Activated T-helper 9 cell treated with anti-CD3 and anti-CD28 coated beads, Interleukin-2, amount 50 U/mL, for 16 hours (primary cell): Measurements from ENCODE around the gene FGFBP1.

ENCODE experiments used
- DNase-seq: peaks from one replicate; pipeline ENCODE4 v3.0.0-alpha.2; 2020; ENCODE audit warnings: low read depth

The FGFBP1 gene

DNA sequence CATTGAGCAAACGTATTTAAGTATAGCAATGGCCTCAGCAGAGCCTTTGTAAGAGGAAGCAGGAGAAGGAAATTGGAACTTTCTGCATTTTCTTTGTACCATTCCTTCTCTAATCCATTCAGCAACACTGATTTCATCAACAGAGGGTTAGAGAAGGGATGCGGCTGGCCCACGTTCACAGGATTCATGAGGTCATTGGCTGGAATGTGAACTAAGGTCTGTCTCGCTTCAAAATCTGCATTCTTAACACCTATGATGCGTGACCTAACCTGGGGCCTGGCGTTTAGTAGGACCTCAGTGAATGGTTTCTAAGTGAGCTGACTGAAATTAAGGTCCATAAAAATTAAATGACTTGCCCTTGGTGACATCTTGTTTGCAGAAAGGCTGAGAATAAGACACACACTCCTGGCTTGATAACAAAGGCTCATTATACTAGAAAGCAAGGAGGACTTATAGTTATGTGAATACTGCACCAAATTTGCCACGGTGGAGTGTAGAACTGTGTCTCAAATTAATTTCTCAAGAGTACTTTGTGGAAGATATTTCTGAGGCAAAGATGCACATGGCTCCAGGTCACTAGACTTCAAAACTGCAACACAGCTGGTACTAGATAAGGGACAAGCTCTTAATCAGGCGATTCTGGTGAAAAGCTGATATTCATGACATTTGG, 25.4 kb downstream of the FGFBP1 start:
- no peak for DNase-seq

DNA sequence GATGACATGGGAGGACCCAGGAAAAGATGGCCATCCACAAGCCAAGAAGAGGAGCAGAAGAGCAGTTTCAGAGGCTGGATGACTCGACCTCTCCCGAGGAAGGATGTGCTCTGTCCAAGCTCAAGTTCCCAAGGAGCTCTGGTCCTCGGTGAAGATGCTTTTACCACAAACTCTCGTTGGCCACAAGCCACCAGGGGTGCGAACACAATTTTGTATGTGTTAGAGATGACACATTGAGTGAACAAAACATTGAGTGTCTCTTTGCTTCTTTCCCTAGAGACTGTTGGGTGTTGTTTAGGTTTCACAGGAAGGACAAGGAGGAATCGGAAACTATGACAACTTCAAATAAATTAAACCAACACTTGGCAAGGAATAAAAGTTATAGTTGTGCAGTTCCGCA, 26.3 kb downstream of the FGFBP1 start:
- DNase-seq: no peak

DNA sequence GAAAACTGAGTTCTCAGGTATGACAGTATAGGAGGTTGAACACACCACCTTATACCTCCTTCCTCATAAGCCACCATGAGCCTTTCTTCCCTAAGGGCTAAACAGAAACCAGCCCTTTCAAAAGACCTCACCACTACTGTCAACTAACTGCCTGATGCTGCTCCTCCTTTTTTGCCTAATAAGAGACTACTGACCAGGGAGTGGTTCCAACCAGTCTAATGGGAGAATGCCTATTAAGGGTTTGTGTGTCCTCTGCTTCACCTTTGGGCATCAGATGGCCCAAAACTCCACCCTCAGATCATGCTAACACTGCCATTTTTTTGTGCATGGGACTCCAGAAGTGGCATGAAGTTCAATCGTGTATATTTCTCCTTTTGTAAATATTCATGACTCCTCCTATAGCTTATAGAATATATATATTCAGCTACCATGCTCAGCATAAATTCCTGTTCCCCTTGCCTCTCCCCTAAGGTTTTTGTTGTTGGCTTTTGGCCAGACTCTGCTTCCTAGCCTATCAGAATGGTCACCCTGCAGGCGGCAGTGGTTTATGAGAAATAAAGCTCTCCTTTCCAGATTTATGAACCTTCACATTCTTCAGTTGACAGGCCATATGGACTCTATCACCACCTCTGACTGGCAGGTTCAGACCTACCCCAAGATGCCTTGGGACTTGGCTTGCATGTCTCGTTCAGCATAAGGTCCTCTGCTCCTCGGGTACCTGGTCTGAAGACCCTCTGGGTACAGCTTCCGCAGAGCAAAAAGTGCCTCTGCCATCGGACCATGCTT, 28.2 kb downstream of the FGFBP1 start:
- no peak for DNase-seq

DNA sequence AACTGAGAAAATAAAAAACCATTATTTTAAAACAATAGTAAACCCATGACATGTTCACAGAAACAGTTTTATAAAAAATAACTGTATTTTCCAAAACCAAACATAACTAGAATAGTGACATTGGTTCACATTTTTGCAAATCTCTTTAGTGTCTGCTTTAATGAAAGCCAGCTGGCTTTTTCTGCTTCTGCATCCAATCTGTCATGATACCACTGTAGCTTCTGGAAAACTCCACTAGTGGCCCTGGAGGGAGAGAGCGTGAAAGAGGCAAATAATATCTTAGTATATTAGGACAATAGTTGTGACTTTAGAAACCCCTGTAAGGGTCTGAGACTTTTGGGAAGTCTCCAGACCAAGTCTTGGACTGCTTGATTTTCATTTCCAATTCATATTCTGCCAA, 31.1 kb downstream of the FGFBP1 start:
- no peak for DNase-seq

DNA sequence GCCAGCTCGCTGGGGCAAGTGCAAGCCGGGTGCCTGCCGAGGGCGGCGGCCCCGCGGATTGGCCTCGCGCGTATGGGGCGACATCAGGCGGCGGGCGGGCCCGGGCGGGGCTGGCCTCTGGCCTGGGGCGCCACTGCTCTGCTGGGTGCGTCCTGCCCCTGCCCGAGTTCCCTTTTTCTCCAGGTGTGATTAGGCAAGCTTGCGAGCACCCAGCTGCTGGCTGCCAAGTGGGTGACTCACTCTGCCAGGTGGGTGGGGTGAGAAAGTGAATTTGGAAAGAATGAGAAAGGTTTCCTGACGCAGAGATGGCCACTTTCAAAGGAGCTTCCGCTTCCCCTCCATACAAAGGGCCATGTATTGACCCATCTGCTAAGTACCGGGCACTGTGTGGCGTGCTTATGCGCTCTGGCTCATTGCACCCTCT, 32.5 kb downstream of the FGFBP1 start:
- DNase-seq: no peak

DNA sequence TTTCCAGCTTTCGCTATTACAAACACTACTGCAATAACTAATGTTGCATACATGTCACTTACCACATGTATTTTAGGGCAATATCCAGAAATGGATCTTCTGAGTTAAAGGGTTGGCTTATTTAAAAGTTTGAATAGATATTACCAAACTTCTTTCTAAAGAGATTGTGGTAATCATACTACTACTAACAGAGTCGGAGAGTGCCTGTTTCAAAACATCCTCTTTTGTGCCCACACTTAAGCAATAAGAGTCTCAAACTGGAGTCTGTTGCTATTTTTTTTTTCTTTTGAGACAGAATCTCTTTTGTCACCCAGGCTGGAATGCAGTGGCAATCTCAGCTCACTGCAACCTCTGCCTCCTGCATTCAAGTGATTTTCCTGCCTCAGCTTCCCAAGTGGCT, 35.8 kb downstream of the FGFBP1 start:
- no peak for DNase-seq

DNA sequence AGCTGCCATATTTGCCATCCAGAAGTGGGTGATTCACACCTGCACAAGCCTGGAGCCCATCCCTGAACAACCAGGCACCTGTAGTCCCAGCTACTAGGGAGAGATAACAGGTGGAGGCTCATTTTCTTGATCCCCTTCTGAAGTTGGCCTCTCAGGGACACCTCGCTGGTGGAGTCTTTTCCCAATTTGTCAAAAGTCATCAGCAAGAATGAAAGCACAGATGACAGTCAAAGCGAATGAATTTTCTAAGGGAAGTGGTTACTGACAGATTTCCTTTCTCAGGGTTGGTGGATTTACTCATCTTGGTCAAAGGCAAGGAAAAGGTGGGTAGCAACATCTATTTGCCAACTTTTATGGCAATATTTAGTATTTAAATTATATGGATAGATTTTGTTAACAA, 36.5 kb downstream of the FGFBP1 start:
- DNase-seq: no peak

DNA sequence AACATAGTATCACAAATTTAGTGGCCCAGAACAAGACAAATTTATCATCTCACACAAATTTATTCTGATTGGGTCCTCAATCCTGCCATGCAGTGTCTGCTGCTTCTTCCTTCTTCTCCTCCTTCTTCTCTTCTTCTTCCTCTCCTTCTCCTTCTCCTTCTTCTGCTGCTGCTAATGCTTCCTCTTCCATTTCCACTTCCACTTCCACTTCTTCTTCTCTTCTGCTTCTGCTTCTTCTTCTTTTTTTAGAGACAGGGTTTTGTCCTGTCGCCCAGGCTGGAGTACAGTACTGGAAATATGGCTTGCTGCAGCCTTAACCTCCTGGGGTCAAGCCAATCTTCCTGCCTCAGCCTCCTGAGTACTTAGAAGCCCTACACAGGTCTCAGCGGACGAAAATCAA, 37.5 kb downstream of the FGFBP1 start:
- no peak for DNase-seq

DNA sequence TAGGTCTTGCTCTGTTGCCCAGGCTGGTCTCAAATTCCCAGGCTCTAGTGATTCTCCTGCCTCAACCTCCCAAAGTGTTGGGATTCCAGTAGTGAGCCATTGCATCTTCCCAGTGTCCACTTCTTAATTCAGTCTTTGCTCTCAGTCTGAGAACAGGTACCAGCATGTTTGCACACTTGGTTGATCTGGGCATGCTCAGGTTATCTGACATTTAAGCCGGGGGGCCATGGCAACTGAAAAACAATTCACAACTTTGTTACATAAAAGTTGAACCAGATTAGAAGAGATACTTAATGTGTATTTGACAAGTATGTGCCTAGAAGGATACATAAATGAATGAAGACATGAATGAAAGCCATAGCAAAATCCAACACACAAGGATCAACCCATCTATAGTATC, 39.0 kb downstream of the FGFBP1 start:
- DNase-seq: no peak

DNA sequence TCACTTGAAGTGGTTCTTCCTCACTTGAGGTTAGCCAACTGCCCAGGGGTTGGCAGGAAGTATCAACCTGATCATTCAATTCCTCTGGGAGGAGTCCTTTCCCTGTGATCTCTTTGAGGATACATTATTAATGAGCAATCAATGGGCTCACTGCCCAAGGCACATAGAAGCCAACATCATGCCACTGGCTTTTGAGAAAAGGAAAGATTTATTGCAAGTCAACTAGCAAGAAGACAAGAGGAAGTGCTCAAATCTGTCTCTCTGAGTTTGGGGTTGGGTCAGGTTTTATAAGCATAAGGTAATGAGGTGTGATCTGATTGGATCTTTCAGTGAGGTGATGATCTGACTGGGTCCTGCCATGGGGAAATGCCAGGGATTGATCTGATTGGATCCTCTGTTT, 39.6 kb downstream of the FGFBP1 start:
- DNase-seq: no peak

DNA sequence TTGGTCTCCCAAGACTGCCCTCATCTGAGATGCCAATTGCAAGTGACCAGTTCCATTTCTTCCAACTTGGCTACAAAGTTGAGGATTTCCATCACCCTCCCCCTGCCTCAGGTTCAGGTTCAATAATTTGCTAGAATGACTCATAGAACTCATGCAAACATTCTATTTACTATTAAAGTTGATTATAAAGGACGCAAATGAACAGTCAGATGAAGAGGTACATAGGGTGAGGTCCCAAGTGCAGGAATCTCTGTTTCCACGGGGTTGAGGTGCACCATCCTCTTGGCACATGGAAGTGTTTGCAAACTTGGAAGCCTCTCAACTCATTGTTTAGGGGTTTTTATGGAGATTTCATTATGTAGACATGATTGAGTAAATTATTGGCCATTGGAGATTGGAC, 41.0 kb downstream of the FGFBP1 start:
- no peak for DNase-seq

DNA sequence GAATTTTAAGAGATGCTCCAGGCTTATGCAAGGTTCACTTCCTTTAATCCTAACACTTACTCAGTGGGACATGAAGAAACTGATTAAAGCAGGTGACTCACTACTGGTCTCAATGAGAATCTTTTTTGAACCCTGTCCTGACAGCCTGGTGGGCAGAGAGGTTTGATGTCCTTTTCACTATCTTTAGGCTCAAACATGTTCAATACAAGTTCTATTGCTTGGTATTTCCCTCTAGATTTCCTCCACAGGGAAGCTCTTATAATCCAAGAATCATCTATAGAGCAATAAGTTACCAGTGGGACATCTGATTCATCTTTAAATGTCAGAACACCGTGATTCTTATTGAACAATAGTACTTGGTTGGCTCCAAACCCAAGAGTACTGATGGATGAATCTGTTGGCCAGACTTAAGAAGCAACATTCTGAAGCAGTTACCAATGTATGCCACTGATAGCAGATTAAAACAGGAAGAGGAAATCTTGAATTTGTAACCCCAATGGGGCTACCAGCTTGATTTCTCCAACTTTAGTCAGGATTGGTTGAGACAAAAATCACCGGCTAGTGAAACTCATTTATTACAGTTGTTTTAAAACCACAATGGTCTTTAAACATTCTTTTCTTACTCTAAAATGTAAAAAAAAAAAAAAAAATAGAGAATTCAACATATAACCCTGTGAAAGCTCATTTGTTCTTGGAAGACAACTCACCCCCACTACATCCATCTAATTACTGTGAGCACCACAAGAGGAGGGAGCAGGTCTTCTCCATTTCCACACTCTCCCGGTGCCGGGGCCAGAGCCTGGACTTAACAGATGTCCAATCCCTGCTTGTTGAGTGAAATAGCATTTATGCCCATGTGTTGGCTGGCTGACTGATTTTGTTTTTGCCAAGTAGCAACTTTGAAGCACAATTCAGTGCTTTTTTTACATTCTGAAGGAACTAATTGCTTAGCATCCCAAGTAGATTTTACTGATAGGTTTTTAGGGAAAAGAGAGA, 43.3 kb downstream of the FGFBP1 start:
- no peak for DNase-seq

DNA sequence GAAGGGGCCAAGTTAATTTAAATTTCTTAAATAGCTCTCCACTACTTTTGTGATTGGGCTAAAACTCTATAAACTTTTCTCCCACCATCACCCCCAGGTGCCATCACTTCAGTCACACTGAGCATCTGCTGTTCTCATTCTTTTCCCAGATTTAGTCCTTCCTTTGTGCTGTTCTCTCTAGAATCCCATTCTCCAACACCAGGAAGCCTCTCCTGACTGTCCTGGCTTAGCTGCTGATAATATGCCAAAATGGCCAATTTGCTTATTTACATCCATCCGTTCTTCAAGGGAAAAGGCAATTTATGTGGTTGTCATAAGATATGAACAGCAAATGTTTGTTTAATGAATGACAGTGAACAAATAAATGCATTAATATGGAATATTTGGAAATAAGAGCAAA, 44.1 kb downstream of the FGFBP1 start:
- no peak for DNase-seq

DNA sequence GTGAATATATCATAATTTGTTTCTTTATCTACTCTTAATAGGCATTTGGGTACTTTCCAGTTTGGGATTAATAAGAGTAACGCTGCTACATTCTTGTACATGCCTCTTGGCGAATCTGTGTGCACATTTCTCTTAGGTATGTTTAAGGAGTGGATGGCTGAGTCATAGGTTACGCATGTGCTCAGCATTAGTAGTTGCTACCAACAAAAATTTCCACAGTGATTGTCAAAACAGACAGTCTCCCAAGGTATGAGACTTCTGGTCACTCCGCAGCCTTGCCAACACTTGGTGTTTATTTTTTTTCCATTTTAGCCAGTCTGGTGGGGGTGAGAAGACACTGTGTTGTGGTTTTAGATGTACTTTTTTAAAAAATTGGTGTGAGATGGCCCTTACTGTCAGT, 44.6 kb downstream of the FGFBP1 start:
- DNase-seq: no peak

DNA sequence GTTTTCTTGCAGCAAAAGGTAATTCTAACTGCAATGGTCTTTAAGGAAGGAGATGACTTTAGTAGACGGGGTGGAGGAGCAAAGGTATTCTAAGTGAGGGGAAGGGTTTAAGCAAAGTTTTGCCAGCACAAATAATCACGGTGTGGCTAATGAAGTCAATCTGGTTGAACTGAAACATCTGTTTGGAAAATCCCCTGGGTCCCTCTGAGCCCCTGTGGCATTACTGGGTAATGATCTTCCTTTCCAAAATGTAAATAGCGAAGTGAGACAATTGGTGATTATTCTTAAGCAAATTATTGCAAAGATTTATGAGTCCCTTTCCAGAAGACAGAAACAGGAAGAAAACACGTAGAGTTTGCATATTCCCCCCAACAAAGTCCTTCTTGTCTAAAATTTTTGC, 47.2 kb downstream of the FGFBP1 start:
- no peak for DNase-seq

DNA sequence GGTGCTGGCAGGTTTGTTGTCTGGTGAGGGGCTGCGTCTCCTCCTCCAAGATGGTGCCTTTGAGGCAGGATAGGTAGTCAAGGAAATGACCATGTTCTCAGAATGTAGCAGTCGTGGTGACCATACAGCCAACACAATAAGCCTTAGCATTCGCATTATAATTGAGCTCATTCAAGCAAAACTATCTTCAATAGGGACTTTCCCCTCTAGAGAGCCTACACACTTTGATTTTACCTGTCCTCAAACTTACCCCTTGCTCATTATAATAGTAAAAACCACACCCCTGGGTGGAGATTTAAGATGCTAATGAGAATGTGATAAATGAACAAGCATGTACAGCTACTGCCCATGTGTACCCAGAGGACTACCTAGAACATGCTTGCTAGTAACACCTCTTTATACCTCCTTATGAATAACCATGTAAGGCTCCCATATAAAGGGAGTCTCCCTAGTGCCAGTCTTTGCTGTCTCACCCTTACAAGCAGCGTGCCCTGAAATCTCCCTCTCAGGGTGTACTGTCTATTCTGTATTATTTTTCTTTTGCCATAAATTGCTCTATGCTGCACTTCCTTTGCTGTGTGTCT, 48.2 kb downstream of the FGFBP1 start:
- DNase-seq: no peak

DNA sequence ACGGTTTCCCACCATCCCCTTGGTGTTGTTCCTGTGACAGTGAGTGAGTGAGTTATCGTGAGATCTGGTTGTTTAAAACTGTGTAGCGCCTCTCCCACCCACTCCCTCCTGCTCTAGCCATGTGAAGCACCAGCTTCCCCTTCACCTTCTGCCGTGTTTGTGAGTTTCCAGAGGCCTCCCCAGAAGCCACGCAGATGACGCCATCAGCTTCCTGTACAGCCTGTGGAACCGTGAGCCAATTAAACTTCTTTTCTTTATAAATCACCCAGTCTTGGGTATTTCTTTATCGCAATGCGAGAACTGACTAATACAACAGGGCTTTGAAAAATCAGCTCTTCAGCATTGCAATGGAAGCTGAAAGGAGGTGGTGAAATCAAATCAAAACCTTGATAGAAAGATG, 50.0 kb downstream of the FGFBP1 start:
- DNase-seq: no peak
